OCI-LY1 (cell line): ENCODE measurements around the gene COX14.

ENCODE experiments used
- H2AFZ ChIP-seq: fragments of 200-600 bp; sonication (generic), shearing (Covaris generic); 2 replicates; pipeline ENCODE4 v1.6.0; 2014; ENCODE audit warnings: antibody characterized with exemption, mild to moderate bottlenecking, low read length
- H3F3A ChIP-seq: fragments of 200-600 bp; sonication (generic), shearing (Covaris generic); 2 replicates; pipeline ENCODE4 v1.6.0; 2014; ENCODE audit warnings: mild to moderate bottlenecking, antibody characterized with exemption, low read length, moderate library complexity; ENCODE audit not compliant: insufficient read depth
- H3K27ac ChIP-seq: fragments of 200-600 bp; sonication (generic); 2 replicates; pipeline ENCODE4 v1.5.1; 2014; ENCODE audit warnings: low read length, mixed run types, mild to moderate bottlenecking, low read depth; ENCODE audit not compliant: poor library complexity, severe bottlenecking
- H3K27me3 ChIP-seq: fragments of 200-600 bp; sonication (generic); 2 replicates; pipeline ENCODE4 v1.6.0; 2014; ENCODE audit warnings: antibody characterized with exemption, mild to moderate bottlenecking, low read length, moderate library complexity; ENCODE audit not compliant: insufficient read depth
- H3K36me3 ChIP-seq: fragments of 200-600 bp; sonication (generic); 2 replicates; pipeline ENCODE4 v1.6.1; 2014; ENCODE audit warnings: mild to moderate bottlenecking, antibody characterized with exemption, low read length, moderate library complexity, mixed read lengths; ENCODE audit not compliant: insufficient read depth
- H3K4me1 ChIP-seq: fragments of 200-600 bp; sonication (generic); 2 replicates; pipeline ENCODE4 v1.5.1; 2014; ENCODE audit warnings: mild to moderate bottlenecking, low read length, moderate library complexity; ENCODE audit not compliant: insufficient read depth, severe bottlenecking
- H3K4me2 ChIP-seq: fragments of 200-600 bp; sonication (generic), shearing (Covaris generic); 2 replicates; pipeline ENCODE4 v1.6.1; 2014; ENCODE audit warnings: low read length
- H3K4me3 ChIP-seq: fragments of 200-600 bp; sonication (generic); 2 replicates; pipeline ENCODE4 v1.5.1; 2014; ENCODE audit warnings: low read length, low read depth, mild to moderate bottlenecking, mixed read lengths; ENCODE audit not compliant: poor library complexity, severe bottlenecking
- H3K79me2 ChIP-seq: fragments of 200-600 bp; shearing (Covaris generic); 2 replicates; pipeline ENCODE4 v1.6.1; 2016; ENCODE audit warnings: mixed run types, low read length, mixed read lengths; ENCODE audit not compliant: insufficient read depth
- H3K9ac ChIP-seq: fragments of 200-600 bp; sonication (generic), shearing (Covaris generic); 2 replicates; pipeline ENCODE4 v1.6.1; 2014; ENCODE audit warnings: mild to moderate bottlenecking, low read length, mixed read lengths
- H3K9me2 ChIP-seq: fragments of 200-600 bp; sonication (generic), shearing (Covaris generic); 2 replicates; pipeline ENCODE4 v1.6.1; 2014; ENCODE audit warnings: low read depth, mild to moderate bottlenecking, low read length, mixed read lengths
- H3K9me3 ChIP-seq: fragments of 200-600 bp; shearing (Covaris generic); 2 replicates; pipeline ENCODE4 v1.6.1; 2014; ENCODE audit warnings: low read length, mixed read lengths
- H4K20me1 ChIP-seq: fragments of 200-600 bp; sonication (generic), shearing (Covaris generic); 2 replicates; pipeline ENCODE4 v1.6.0; 2016; ENCODE audit warnings: mild to moderate bottlenecking, low read length; ENCODE audit not compliant: insufficient read depth
- CTCF ChIP-seq: fragments of 200-600 bp; sonication (generic), shearing (Covaris generic); IDR thresholded peaks from 2 replicates; pipeline ENCODE4 v1.5.1; 2017; ENCODE audit warnings: mild to moderate bottlenecking, antibody characterized with exemption, low read length, moderate library complexity, mixed read lengths
- EZH2 ChIP-seq: fragments of 200-600 bp; sonication (generic), shearing (Covaris generic); IDR thresholded peaks from 2 replicates; pipeline ENCODE4 v1.8.0; 2017; ENCODE audit warnings: borderline replicate concordance, mixed run types, mild to moderate bottlenecking, antibody characterized with exemption, low read length, moderate library complexity, mixed read lengths

The COX14 gene

GRCh38 chr12:50132505-50133135 is 20.6 kb downstream of the COX14 start:
- TF ChIP-seq CTCF (peak; percentile 78), EZH2 (no peak)
- no peaks in the 10 kb centered on the region for H3F3A ChIP-seq
- H3K36me3 ChIP-seq, result peaks cover 75% of the 10 kb centered on the region
- no peaks in the 10 kb centered on the region for H3K79me2 ChIP-seq
- no peaks in the 10 kb centered on the region for H3K27me3 ChIP-seq
- H2AFZ ChIP-seq, result no peak overlapping the region
- H3K27ac ChIP-seq, result no peak overlapping the region
- H3K4me2 ChIP-seq, result no peak overlapping the region
- H3K9me3 ChIP-seq, result no peaks in the 10 kb centered on the region
- no peaks in the 10 kb centered on the region for H4K20me1 ChIP-seq
- H3K4me3 ChIP-seq, result no peak overlapping the region
- no peak overlapping the region for H3K9ac ChIP-seq
- H3K9me2 ChIP-seq, result no peaks in the 10 kb centered on the region
- no peaks in the 10 kb centered on the region for H3K4me1 ChIP-seq

- Histone ChIP-seq H2AFZ (no peak overlapping the region), H3K9ac (no peak overlapping the region), H3K36me3 (peaks cover 52% of the 10 kb centered on the region), H3K27me3 (no peaks in the 10 kb centered on the region), H3K4me1 (peaks cover 5% of the 10 kb centered on the region), H3K79me2 (no peaks in the 10 kb centered on the region; the same call in 1 of the 2 replicates), H4K20me1 (no peaks in the 10 kb centered on the region), H3K4me2 (no peak overlapping the region), H3K9me3 (no peaks in the 10 kb centered on the region), H3K9me2 (no peaks in the 10 kb centered on the region), H3F3A (no peaks in the 10 kb centered on the region), H3K27ac (no peak overlapping the region), H3K4me3 (no peak overlapping the region)
- TF ChIP-seq EZH2, result no peak
- TF ChIP-seq CTCF, result no peak
Observed at GRCh38 chr12:50142993-50143392, 31.0 kb downstream of the COX14 start.

GRCh38 chr12:50145439-50145838 is 33.4 kb downstream of the COX14 start:
- peaks cover 30% of the 10 kb centered on the region for H3K36me3 ChIP-seq
- H4K20me1 ChIP-seq, result no peaks in the 10 kb centered on the region
- no peaks in the 10 kb centered on the region for H3K9me2 ChIP-seq
- H3K9ac ChIP-seq, result no peak overlapping the region
- TF ChIP-seq CTCF (no peak), EZH2 (no peak)
- H3K27me3 ChIP-seq, result no peaks in the 10 kb centered on the region
- no peak overlapping the region for H3K27ac ChIP-seq
- peaks cover 5% of the 10 kb centered on the region for H3K4me1 ChIP-seq
- H3K79me2 ChIP-seq, result no peaks in the 10 kb centered on the region; the same call in 1 of the 2 replicates
- no peak overlapping the region for H3K4me3 ChIP-seq
- no peaks in the 10 kb centered on the region for H3K9me3 ChIP-seq
- H2AFZ ChIP-seq, result no peak overlapping the region
- H3F3A ChIP-seq, result no peaks in the 10 kb centered on the region
- no peak overlapping the region for H3K4me2 ChIP-seq
